NK-92 (cell line): ENCODE data around the gene SLC38A3.

Experiments
- DNase-seq: peaks from one replicate; lab custom pipeline; 2025; ENCODE audit not compliant: unreplicated experiment; lab: John Stamatoyannopoulos, UW

SLC38A3 gene

DNA sequence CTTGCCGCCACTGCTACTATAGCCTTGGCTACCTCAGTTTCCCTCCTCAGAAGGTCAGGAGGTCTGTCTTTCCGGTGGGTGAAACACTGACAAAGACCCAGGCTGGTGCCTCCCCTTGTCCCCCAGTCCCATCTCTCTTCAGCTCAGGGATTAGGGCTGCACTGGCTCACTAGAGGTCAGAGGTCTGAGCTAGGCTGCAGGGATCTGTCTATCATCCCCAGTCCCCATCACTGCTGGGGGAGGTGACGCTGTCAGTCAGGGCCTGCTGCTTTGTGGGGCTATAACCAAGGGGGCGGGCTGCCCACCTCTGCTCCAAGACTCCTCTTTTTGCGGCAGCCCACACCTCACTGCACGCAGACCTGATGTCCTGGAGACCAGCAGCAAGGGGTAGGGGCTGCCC is 36.3 kb upstream of the SLC38A3 start:
- no peak for DNase-seq

- DNase-seq, result no peak
Measured at GRCh38 chr3:50169232-50169832, 35.7 kb upstream of the SLC38A3 start.

- DNase-seq, result no peak
Measured at GRCh38 chr3:50169858-50170257, 35.2 kb upstream of the SLC38A3 start.

- no peak for DNase-seq
Measured at GRCh38 chr3:50170689-50171088, 34.4 kb upstream of the SLC38A3 start.

DNA sequence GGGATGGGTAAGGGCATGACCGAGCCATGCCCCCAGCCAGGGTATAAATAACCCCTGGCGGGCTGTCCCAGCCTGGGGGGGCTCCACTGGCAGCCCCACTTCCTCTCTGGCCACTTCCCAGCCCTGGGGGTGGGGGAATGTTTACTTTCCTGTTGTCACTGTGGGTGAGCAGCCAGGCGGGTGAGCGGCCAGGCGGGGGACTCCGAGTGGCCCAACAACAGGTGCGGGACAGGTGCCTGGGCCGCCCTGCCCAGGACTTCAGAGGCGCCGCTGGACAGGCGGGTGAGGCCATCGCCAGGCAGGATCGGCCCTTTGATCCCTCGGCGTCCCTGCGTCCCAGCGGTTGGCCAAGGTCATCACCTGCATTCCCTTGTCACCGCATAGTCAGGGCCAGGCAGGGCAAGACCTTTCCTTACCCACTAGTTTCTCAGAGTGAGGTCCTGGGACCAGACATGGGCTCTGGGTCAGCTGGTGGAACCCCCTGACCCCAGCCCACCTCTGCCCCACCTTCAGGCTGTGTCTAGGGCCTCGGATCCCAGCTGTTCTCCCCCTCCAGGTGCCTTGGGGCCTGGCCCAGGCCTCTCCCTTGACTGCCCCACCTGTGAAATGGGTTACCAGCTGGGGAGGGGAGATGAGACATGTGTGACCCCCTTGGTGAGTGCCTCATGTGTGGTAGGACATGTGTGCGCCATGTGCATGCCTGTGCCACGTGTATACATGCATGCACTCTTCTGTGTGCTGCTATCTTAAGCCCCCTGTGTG is 33.4 kb upstream of the SLC38A3 start:
- DNase-seq, result no peak

DNA sequence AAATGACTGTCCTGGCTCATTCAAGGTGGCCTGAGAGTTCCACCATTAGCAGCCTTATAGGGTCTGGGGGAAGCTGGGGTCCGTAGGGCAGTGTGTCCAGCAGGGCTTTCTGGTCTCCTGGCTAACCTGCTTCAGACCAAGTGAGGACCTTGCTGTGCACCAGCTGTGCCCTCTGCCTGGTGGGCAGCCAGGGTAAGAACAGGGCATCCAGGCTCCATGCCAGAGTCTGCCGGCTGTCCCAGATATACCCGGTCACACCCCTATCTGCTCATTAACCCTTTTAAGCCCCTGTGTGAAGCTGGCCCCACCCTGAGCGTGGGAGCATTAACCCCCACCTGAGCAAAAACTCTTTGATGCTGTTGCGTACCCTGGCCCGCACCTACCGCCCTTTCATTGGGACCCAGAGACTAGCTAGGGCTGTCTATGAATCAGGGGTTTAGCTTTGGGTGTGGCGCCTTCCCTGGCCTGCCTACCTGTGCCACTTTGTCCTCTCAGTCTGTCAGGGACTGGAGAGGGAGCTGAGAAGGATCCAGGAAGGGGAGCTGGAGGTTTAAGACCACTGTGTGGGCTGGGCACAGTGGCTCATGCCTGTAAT is 32.3 kb upstream of the SLC38A3 start:
- no peak for DNase-seq

GRCh38 chr3:50173685-50174516 is 31.2 kb upstream of the SLC38A3 start:
- no peak for DNase-seq

GRCh38 chr3:50174517-50174895 is 30.6 kb upstream of the SLC38A3 start:
- DNase-seq, result no peak

GRCh38 chr3:50174947-50175524 is 30.0 kb upstream of the SLC38A3 start:
- DNase-seq, result no peak

GRCh38 chr3:50177346-50177745 is 27.7 kb upstream of the SLC38A3 start:
- DNase-seq, result no peak

- DNase-seq, result no peak
Measured at GRCh38 chr3:50179710-50180109, 25.4 kb upstream of the SLC38A3 start.

GRCh38 chr3:50181985-50182384 is 23.1 kb upstream of the SLC38A3 start:
- no peak for DNase-seq

GRCh38 chr3:50182533-50183099 is 22.5 kb upstream of the SLC38A3 start:
- DNase-seq, result no peak

DNA sequence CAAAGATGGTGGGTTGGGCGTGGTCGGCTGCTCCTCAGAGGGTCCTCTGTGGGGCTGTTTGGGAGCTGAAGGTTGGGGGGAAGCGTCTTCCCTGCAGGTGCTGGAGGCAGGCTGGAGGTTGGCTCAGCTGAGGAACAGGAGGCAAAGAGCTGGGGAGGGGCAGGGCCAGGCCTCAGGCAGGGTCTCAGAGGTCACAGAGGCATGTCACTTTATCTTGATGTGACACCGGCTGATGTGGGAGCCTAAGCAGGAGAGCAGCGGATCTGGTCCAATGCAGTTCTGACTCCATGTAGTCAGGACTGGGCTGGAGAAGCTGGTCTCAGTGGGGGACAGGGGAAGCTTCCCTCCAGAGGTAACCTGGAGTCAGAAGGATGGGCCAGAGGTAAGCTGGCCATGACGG is 21.3 kb upstream of the SLC38A3 start:
- DNase-seq, result no peak

GRCh38 chr3:50184242-50184978 is 20.7 kb upstream of the SLC38A3 start:
- no peak for DNase-seq

DNA sequence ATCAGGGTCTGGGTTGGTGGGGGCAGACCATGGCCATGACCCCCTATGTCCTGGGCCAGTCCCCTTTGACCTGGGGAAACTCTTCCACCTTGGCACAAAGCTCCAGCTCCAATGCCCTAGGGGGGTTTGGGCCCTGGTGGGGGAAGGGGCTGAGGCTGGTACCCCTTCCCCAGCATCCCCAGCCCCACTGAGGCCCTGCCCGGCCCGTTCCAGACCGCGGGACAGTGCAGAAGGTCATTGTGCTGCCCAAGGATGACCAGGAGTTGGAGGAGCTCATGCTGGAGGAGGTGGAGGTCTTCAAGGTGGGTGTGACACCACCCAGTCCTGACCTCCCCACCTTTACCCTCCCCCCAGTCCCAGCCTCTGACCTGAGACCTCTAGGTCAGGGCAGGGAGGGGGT is 19.8 kb upstream of the SLC38A3 start:
- DNase-seq, result no peak

- no peak for DNase-seq
Measured at GRCh38 chr3:50186096-50186495, 19.0 kb upstream of the SLC38A3 start.

DNA sequence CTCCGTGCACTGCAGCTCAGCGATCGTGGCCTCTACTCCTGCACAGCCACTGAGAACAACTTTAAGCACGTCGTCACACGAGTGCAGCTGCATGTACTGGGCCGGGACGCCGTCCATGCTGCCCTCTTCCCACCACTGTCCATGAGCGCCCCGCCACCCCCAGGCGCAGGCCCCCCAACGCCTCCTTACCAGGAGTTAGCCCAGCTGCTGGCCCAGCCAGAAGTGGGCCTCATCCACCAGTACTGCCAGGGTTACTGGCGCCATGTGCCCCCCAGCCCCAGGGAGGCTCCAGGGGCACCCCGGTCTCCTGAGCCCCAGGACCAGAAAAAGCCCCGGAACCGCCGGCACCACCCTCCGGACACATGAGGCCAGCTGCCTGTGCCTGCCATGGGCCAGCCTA is 17.3 kb upstream of the SLC38A3 start:
- DNase-seq, result no peak

GRCh38 chr3:50189274-50189673 is 15.8 kb upstream of the SLC38A3 start:
- DNase-seq, result no peak

GRCh38 chr3:50189989-50190388 is 15.1 kb upstream of the SLC38A3 start:
- no peak for DNase-seq
